Gastrocnemius medialis (tissue), 4 donors: Measurements from ENCODE around the gene RSPH1.

ENCODE experiments used
- POLR2A ChIP-seq, 2 donors: fragments of 450-650 bp; IDR thresholded peaks; one replicate each; pipeline ENCODE4 v1.6.1; 2017; ENCODE audit warnings: antibody characterized with exemption in 2 of 2, mild to moderate bottlenecking in 2 of 2, moderate library complexity in 2 of 2
- TF ChIP-seq, protein P1 (sequence below), 5 experiments: fragments of 450-650 bp in 3 of 5; fragments of 200-600 bp in 2 of 5; sonication (generic) in 2 of 5; IDR thresholded peaks in 4 of 5; conservative IDR thresholded peaks in 1 of 5; 1 replicate in 4 of 5; 2 replicates in 1 of 5; pipeline ENCODE4 v1.5.1; 2016 to 2019; ENCODE audit warnings: antibody characterized with exemption in 5 of 5, mild to moderate bottlenecking in 3 of 5, moderate library complexity in 3 of 5

DNA sequence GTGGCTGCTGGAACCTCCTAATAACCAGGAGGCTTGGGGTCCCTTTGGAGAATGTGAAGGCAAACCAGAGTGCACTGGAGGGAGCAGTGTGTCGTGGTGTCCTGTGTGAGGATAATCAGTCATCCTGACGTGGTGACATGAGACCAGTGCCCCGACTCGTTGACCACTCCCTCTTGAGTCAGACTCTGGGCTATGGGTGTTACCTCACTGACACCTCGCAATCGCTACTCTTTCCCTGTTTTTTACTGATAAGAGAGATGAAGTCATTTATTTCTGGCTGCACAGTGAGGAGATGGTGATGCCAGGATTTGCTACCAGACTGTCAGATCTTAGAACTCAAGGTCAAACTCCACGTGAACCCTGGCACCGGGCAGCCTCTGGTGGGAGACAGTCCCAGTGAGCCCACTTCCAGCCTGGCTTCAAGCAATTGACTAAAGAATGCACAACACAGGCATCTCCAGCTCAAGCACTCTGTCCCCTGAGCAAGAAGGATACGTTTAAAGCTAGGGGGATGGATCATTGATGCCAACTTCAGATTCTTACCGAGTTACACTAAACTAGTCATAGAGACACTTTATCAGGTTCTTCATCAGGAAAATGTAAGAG lies 62.0 kb downstream of the RSPH1 start:
- TF ChIP-seq POLR2A (IDR thresholded peaks at IDR 0.05): no peak
- TF ChIP-seq, protein P1, sequence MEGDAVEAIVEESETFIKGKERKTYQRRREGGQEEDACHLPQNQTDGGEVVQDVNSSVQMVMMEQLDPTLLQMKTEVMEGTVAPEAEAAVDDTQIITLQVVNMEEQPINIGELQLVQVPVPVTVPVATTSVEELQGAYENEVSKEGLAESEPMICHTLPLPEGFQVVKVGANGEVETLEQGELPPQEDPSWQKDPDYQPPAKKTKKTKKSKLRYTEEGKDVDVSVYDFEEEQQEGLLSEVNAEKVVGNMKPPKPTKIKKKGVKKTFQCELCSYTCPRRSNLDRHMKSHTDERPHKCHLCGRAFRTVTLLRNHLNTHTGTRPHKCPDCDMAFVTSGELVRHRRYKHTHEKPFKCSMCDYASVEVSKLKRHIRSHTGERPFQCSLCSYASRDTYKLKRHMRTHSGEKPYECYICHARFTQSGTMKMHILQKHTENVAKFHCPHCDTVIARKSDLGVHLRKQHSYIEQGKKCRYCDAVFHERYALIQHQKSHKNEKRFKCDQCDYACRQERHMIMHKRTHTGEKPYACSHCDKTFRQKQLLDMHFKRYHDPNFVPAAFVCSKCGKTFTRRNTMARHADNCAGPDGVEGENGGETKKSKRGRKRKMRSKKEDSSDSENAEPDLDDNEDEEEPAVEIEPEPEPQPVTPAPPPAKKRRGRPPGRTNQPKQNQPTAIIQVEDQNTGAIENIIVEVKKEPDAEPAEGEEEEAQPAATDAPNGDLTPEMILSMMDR (IDR thresholded peaks at IDR 0.05 in 4 of 5, conservative IDR thresholded peaks at IDR 0.05 in 1 of 5): no peak
